ENCODE measurements around the gene EIPR1.
A peak's percentile ranks its signal among the peaks of the same experiment; 100 is the strongest.

Gene EIPR1

DNA sequence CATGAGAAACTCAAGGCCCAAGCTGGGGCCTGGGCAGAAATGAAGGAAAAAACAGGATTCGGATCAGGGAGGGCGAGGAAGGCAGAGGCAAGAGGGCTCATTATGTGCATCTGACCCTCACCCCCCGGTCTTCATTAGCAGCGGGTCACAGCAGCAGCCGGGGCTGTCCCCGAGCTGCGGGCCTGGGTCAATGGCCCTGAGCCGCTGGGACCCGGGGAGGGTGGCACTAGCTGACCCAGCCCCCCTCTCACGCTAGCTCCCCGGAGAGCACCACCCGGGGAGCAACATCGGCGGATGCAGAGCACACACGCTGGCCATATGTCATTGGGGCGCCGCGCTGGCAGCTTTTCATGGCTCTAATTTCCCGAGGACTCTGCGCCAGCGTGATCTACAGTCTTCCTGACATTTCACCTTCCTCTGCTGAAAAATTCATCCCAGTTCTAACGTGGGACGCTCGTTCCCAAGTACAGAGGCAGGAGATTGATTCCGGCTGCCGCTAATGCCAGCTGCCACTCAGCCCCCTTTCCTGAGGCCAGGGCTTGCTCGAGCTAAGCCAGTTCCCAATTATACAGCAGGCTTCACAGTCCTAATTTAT lies 63.7 kb downstream of the EIPR1 start:
- peak; percentile 42 for DNase-seq
- peak overlapping the region; percentile 30 for H3K4me3 ChIP-seq (ENCODE audit: low read depth, low read length)

GRCh38 chr2:3312576-3313345 lies 64.9 kb downstream of the EIPR1 start:
- no peaks in the 10 kb centered on the region for H3K27me3 ChIP-seq
- TF ChIP-seq, protein P1, sequence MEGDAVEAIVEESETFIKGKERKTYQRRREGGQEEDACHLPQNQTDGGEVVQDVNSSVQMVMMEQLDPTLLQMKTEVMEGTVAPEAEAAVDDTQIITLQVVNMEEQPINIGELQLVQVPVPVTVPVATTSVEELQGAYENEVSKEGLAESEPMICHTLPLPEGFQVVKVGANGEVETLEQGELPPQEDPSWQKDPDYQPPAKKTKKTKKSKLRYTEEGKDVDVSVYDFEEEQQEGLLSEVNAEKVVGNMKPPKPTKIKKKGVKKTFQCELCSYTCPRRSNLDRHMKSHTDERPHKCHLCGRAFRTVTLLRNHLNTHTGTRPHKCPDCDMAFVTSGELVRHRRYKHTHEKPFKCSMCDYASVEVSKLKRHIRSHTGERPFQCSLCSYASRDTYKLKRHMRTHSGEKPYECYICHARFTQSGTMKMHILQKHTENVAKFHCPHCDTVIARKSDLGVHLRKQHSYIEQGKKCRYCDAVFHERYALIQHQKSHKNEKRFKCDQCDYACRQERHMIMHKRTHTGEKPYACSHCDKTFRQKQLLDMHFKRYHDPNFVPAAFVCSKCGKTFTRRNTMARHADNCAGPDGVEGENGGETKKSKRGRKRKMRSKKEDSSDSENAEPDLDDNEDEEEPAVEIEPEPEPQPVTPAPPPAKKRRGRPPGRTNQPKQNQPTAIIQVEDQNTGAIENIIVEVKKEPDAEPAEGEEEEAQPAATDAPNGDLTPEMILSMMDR (IDR thresholded peaks at IDR 0.05; ENCODE audit: low read depth, low read length): no peak
- H3K4me3 ChIP-seq (ENCODE audit: low read depth, low read length): no peak overlapping the region
- H3K36me3 ChIP-seq: no peaks in the 10 kb centered on the region
- no peak for DNase-seq
- no peaks in the 10 kb centered on the region for H3K9me3 ChIP-seq
- H3K4me1 ChIP-seq: no peaks in the 10 kb centered on the region

More for the DNA sequence above, 63.7 kb downstream of the EIPR1 start:
- TF ChIP-seq, protein P1 (IDR thresholded peaks at IDR 0.05; ENCODE audit: low read depth, low read length): no peak
- no peaks in the 10 kb centered on the region for H3K4me1 ChIP-seq
- H3K27me3 ChIP-seq: no peaks in the 10 kb centered on the region
- H3K9me3 ChIP-seq: no peaks in the 10 kb centered on the region
- no peaks in the 10 kb centered on the region for H3K36me3 ChIP-seq

GRCh38 chr2:3311601-3312000 lies 66.0 kb downstream of the EIPR1 start:
- no peaks in the 10 kb centered on the region for H3K4me1 ChIP-seq
- no peak overlapping the region for H3K4me3 ChIP-seq (ENCODE audit: low read depth, low read length)
- H3K9me3 ChIP-seq: no peaks in the 10 kb centered on the region
- H3K27me3 ChIP-seq: no peaks in the 10 kb centered on the region
- TF ChIP-seq, protein P1 (IDR thresholded peaks at IDR 0.05; ENCODE audit: low read depth, low read length): no peak
- DNase-seq: no peak
- no peaks in the 10 kb centered on the region for H3K36me3 ChIP-seq

GRCh38 chr2:3309496-3310355 lies 67.9 kb downstream of the EIPR1 start:
- no peaks in the 10 kb centered on the region for H3K9me3 ChIP-seq
- H3K27me3 ChIP-seq: no peaks in the 10 kb centered on the region
- no peaks in the 10 kb centered on the region for H3K4me1 ChIP-seq
- TF ChIP-seq, protein P1 (IDR thresholded peaks at IDR 0.05; ENCODE audit: low read depth, low read length): no peak
- no peak overlapping the region for H3K4me3 ChIP-seq (ENCODE audit: low read depth, low read length)
- DNase-seq: no peak
- no peaks in the 10 kb centered on the region for H3K36me3 ChIP-seq

GRCh38 chr2:3307901-3308300 lies 69.7 kb downstream of the EIPR1 start:
- H3K9me3 ChIP-seq: no peaks in the 10 kb centered on the region

More at GRCh38 chr2:3307901-3308300, 69.7 kb downstream of the EIPR1 start:
- no peak overlapping the region for H3K4me3 ChIP-seq (ENCODE audit: low read depth, low read length)
- no peaks in the 10 kb centered on the region for H3K36me3 ChIP-seq
- DNase-seq: no peak
- no peaks in the 10 kb centered on the region for H3K27me3 ChIP-seq
- TF ChIP-seq, protein P1 (IDR thresholded peaks at IDR 0.05; ENCODE audit: low read depth, low read length): no peak
- H3K4me1 ChIP-seq: peaks cover 4% of the 10 kb centered on the region
